HG03025 (cell line): ENCODE measurements around the gene TCAP.

Experiments used
- ATAC-seq: cut with Tn5 transposase; IDR thresholded peaks from one replicate; pipeline ENCODE4 v1.9.1; 2021; ENCODE audit warnings: mild to moderate bottlenecking, moderate library complexity; ENCODE audit not compliant: unreplicated experiment, low FRiP score

TCAP gene

GRCh38 chr17:39647256-39647655, 17.9 kb upstream of the TCAP start:
- ATAC-seq = no peak

GRCh38 chr17:39648616-39649366, 16.4 kb upstream of the TCAP start:
- ATAC-seq = no peak

GRCh38 chr17:39650121-39650579, 15.0 kb upstream of the TCAP start:
- ATAC-seq = no peak

- no peak for ATAC-seq
Observed at GRCh38 chr17:39651923-39652586, 13.1 kb upstream of the TCAP start.

GRCh38 chr17:39652587-39653315, 12.4 kb upstream of the TCAP start:
- no peak for ATAC-seq

GRCh38 chr17:39653316-39653661, 11.9 kb upstream of the TCAP start:
- no peak for ATAC-seq

GRCh38 chr17:39653662-39654331, 11.4 kb upstream of the TCAP start:
- ATAC-seq = no peak

- ATAC-seq = no peak
Observed at GRCh38 chr17:39655105-39655504, 10.0 kb upstream of the TCAP start.

GRCh38 chr17:39658346-39658745, 6.8 kb upstream of the TCAP start:
- ATAC-seq = no peak

GRCh38 chr17:39658760-39659159, 6.4 kb upstream of the TCAP start:
- no peak for ATAC-seq

- no peak for ATAC-seq
Observed at GRCh38 chr17:39659279-39660010, 5.7 kb upstream of the TCAP start.

- ATAC-seq = no peak
Observed at GRCh38 chr17:39660011-39660360, 5.2 kb upstream of the TCAP start.

- ATAC-seq = no peak
Observed at GRCh38 chr17:39660397-39661385, 4.5 kb upstream of the TCAP start.

- ATAC-seq = no peak
Observed at GRCh38 chr17:39661744-39662541, 3.2 kb upstream of the TCAP start.

GRCh38 chr17:39662551-39663339, 2.4 kb upstream of the TCAP start:
- ATAC-seq = no peak

- ATAC-seq = no peak
Observed at GRCh38 chr17:39663340-39663687, 1.8 kb upstream of the TCAP start.

GRCh38 chr17:39663688-39664580, 1.2 kb upstream of the TCAP start:
- no peak for ATAC-seq
